C4-2B (cell line): ENCODE results near the gene NEGR1.

Source experiments
- H3K27ac ChIP-seq: fragments of 450-650 bp; 2 replicates; pipeline ENCODE4 v1.5.1; 2017
- ZFX ChIP-seq: fragments of 450-650 bp; IDR thresholded peaks from 2 replicates; pipeline ENCODE4 v1.6.1; 2017
- TF ChIP-seq, protein P1 (sequence below): fragments of 450-650 bp; conservative IDR thresholded peaks from 2 replicates; pipeline ENCODE4 v1.5.1; 2017; ENCODE audit warnings: mild to moderate bottlenecking

Gene NEGR1

DNA sequence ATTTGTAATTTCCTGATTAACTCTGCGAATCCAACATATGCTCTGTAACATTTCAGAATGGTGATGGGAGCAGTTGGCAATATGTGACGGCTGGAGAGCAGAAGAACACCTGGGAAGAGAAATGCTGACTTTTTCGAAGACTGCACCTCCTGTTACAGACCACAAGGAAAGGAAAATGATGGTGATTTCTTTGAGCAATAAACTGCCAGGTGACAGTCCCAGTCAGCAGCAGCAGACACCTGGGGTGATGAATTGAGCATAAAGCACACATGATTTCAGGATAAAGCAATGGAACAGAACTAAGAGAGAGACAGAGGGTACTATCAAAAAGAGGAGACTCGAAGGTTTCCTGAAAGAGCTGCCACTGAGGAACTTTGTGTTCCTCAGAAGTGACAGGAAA is 528.6 kb downstream of the NEGR1 start:
- no peak overlapping the region for H3K27ac ChIP-seq
- TF ChIP-seq, protein P1, sequence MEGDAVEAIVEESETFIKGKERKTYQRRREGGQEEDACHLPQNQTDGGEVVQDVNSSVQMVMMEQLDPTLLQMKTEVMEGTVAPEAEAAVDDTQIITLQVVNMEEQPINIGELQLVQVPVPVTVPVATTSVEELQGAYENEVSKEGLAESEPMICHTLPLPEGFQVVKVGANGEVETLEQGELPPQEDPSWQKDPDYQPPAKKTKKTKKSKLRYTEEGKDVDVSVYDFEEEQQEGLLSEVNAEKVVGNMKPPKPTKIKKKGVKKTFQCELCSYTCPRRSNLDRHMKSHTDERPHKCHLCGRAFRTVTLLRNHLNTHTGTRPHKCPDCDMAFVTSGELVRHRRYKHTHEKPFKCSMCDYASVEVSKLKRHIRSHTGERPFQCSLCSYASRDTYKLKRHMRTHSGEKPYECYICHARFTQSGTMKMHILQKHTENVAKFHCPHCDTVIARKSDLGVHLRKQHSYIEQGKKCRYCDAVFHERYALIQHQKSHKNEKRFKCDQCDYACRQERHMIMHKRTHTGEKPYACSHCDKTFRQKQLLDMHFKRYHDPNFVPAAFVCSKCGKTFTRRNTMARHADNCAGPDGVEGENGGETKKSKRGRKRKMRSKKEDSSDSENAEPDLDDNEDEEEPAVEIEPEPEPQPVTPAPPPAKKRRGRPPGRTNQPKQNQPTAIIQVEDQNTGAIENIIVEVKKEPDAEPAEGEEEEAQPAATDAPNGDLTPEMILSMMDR = no peak
- TF ChIP-seq ZFX = no peak

DNA sequence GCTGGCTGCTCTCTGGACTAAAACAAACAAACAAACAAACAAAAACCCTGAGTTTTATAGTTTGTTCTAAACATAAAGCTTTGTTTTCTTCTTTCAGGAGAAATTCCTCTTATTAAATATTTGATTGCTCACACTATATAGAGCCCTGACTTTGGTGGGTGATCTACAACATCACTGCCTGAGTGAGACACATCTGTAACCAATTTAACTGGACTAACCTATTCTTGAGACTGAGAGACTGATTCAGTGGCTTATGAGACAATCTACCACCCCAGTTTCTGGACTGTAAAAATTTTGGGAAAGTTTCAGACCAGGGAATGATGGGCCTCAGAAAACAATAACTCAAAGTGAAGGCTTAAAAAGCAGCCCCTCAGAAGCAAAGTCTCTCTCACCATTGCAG is 537.0 kb downstream of the NEGR1 start:
- no peak overlapping the region for H3K27ac ChIP-seq
- TF ChIP-seq, protein P1 = no peak
- TF ChIP-seq ZFX = no peak

DNA sequence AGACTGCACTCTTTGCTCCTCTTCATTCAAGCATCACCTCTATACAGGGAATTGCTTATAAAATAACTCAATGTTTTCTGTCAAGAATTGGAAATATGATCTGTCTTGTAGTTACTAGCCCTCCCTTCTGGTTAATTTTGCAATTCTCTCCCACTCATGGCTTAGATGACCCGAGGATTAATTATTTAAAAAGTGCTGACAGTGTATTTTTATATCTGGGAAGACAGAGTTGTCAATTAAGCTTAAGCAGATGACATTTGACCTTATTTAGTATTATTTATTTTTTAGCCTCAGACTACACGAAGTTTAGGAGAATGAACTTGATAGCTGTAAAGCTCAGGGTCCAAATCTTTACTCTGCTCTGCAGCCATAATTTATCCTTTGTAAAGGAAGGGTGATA is 538.5 kb downstream of the NEGR1 start:
- H3K27ac ChIP-seq = no peak overlapping the region
- TF ChIP-seq, protein P1 = no peak
- TF ChIP-seq ZFX = no peak

DNA sequence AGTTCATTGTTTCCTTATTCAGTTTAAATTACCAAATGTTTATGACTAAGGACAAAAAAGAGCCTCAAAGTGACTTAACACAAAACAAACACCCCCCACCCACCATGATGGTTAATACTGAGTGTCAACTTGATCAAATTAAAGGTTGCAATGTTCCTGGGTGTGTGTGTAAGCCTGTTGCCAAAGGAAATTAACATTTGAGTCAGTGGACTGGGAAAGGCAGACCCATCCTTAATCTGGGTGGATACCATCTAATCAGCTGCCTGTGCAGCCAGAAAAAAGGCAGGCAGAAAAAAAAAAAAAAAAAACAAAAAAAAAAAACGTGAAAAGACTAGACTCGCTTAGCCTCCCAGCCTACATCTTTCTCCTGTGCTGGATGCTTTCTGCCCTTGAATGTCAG is 543.4 kb downstream of the NEGR1 start:
- TF ChIP-seq, protein P1 = no peak
- no peak for TF ChIP-seq ZFX

DNA sequence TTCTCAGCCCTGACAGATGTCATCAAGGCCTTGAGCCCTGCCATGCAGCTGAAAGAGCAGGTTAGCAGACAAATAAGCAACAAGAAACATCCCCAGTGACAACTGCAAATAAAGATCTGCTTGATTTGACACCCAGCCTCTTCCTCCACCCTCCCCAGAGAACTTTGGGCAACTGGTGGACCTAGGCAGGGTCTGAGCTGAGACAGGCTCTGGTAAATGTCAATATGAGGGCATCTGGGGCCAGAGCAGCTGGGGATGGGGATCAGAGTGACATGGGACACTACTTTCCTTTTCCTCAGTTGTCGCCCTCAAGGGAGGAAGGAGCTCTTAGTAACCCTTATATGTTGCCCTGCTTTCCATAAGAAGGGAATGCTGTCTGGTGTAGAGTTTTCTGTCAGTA is 544.1 kb downstream of the NEGR1 start:
- no peak overlapping the region for H3K27ac ChIP-seq
- TF ChIP-seq, protein P1 = no peak
- TF ChIP-seq ZFX = no peak

More for the DNA sequence above, 543.4 kb downstream of the NEGR1 start:
- no peak overlapping the region for H3K27ac ChIP-seq

DNA sequence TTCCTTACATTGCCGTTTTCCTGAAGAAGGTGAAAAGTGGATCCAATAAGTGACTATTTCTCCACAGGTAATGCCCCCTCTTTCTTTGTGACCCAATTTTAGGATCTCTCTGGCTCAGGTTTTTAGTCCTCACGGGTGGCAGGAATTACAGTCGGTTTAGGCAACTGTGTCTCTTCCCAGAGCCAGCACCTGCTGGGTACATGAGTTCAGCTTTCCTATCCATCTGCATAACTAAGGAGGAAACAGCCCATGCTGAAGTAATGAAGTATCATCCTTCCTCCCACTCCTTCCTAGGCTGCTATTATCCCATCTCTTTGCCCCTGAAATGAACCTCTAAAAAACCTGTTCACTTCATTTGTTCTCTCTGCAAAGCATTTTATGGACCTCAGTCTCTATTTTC is 544.6 kb downstream of the NEGR1 start:
- TF ChIP-seq ZFX = no peak
- TF ChIP-seq, protein P1 = no peak
- H3K27ac ChIP-seq = no peak overlapping the region

DNA sequence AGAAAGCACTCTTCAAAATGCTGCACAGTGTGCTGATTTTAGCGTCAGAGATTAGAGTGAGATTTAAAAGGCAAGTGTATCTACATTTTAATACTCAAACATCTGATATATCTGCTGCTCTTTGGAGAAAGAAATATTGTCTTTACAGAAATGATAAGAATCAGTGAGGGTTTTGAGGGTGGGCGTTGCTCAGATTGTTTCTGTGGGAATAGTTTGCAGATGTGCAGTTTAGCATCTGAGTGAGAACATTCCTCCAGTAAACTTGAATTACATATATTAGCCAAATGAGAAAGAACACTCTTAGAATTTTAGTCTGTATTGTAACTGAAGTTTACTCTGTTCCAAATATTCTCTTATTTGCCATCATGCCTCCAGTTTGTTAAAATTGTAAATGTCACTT is 549.2 kb downstream of the NEGR1 start:
- TF ChIP-seq ZFX = no peak
- TF ChIP-seq, protein P1 = no peak
- H3K27ac ChIP-seq = no peak overlapping the region

DNA sequence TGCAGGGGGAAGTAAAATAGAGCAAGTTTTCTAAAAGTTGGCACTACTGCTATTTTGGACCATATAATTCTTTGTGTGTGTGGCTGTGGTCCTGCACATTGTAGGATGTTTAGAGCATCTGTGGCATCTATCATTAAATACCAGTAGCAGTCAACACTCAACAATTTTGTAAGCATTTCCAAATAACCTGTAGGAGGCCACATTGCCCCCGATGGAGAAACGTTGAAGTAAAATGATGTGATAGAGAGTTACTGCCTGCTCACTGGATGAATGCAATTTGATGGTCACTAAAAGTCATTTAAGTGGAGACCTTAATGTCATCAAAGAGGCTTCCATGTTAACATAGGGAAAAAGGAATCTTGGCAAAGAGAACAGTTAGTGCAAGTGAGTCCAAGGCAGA is 560.8 kb downstream of the NEGR1 start:
- H3K27ac ChIP-seq = no peak overlapping the region
- TF ChIP-seq, protein P1 = peak; percentile 14; the same call in 1 of the 2 replicates
- no peak for TF ChIP-seq ZFX
